PC-9 (cell line): ENCODE measurements around the gene ITCH. TPM values are rescaled to one million over a fixed set of nuclear protein-coding genes. Genes with fewer than 3 reads are reported as not detected.
A peak's percentile ranks its signal among the peaks of the same experiment; 100 is the strongest.

ENCODE experiments used
- BruUV-seq: library from RNA; stranded (reverse); fragments of 400-500 nt; replicated peaks from 2 replicates; lab custom pipeline; 2021; lab: Mats Ljungman, UMichigan
- CTCF ChIA-PET: fragments of 300-600 bp; sonication (Branson Sonifier 250); formaldehyde crosslinking; loops from one replicate; lab custom pipeline; 2022; ENCODE audit warnings: antibody characterized with exemption; lab: Charles Lee
- POLR2A ChIA-PET: fragments of 300-600 bp; sonication (Branson Sonifier 250); formaldehyde crosslinking; loops from one replicate; lab custom pipeline; 2022; ENCODE audit warnings: antibody characterized with exemption; ENCODE audit not compliant: unreplicated experiment; lab: Charles Lee
- DNase-seq, 2 experiments: peaks; one replicate each; pipeline versions ENCODE4 v3.0.0 to v3.0.0-alpha.2; 2015 to 2022; ENCODE audit warnings: mixed read lengths in 1 of 2
- H2AFZ ChIP-seq: fragments of 200-600 bp; sonication (generic); 2 replicates; pipeline ENCODE4 v1.8.1; 2017; ENCODE audit warnings: antibody characterized with exemption
- H3F3A ChIP-seq: fragments of 200-600 bp; sonication (generic); 2 replicates; pipeline ENCODE4 v1.8.1; 2017; ENCODE audit warnings: antibody characterized with exemption, mild to moderate bottlenecking, low read depth; ENCODE audit not compliant: insufficient read depth
- H3K27ac ChIP-seq: fragments of 200-600 bp; sonication (generic); 2 replicates; pipeline ENCODE4 v1.6.1; 2016; ENCODE audit warnings: mixed run types
- H3K27me3 ChIP-seq: fragments of 200-600 bp; sonication (generic); 2 replicates; pipeline ENCODE4 v1.6.1; 2016; ENCODE audit warnings: low read depth, mixed run types; ENCODE audit not compliant: insufficient read depth
- H3K36me3 ChIP-seq: fragments of 200-600 bp; sonication (generic); 2 replicates; pipeline ENCODE4 v1.6.1; 2016; ENCODE audit warnings: low read depth, mixed run types
- H3K4me1 ChIP-seq: fragments of 200-600 bp; sonication (generic); replicated peaks from 2 replicates; pipeline ENCODE4 v1.6.1; 2016; ENCODE audit warnings: mixed run types; ENCODE audit not compliant: insufficient read depth
- H3K4me2 ChIP-seq: fragments of 200-600 bp; sonication (generic); 2 replicates; pipeline ENCODE4 v1.6.1; 2017; ENCODE audit warnings: mixed run types
- H3K4me3 ChIP-seq: fragments of 200-600 bp; sonication (generic); 2 replicates; pipeline ENCODE4 v1.6.1; 2016; ENCODE audit warnings: mixed run types
- H3K79me2 ChIP-seq: fragments of 200-600 bp; sonication (generic); 2 replicates; pipeline ENCODE4 v1.6.1; 2017; ENCODE audit warnings: low read depth, mixed run types
- H3K9me2 ChIP-seq: fragments of 200-600 bp; sonication (generic); 2 replicates; pipeline ENCODE4 v1.8.1; 2017; ENCODE audit warnings: mild to moderate bottlenecking; ENCODE audit not compliant: insufficient read depth
- H3K9me3 ChIP-seq: fragments of 200-600 bp; sonication (generic); 2 replicates; pipeline ENCODE4 v1.8.1; 2016; ENCODE audit warnings: low read depth; ENCODE audit not compliant: insufficient read depth
- H4K20me1 ChIP-seq: fragments of 200-600 bp; sonication (generic); 2 replicates; pipeline ENCODE4 v1.8.1; 2017; ENCODE audit not compliant: insufficient read depth
- EZH2 ChIP-seq: fragments of 200-600 bp; sonication (generic); IDR thresholded peaks from 2 replicates; pipeline ENCODE4 v1.8.0; 2017; ENCODE audit warnings: antibody characterized with exemption, low read depth
- intact Hi-C: fragments of 100-400 bp; cut with micrococcal nuclease; formaldehyde crosslinking; loops from one replicate; pipeline ENCODE4 v1.10.0; 2022; ENCODE audit not compliant: unreplicated experiment
- total RNA-seq: library from RNA; stranded (reverse); gene quantifications from 2 replicates; pipeline ENCODE4 v1.2.3, GENCODE V29; 2021
- TF ChIP-seq, protein P1 (sequence below): fragments of 200-600 bp; sonication (generic); conservative IDR thresholded peaks from 2 replicates; pipeline ENCODE4 v1.6.1; 2017; ENCODE audit warnings: mixed run types, antibody characterized with exemption, mild to moderate bottlenecking, moderate library complexity

ITCH gene
- total RNA-seq, 1 experiment from 2014 or later: 144 TPM

GRCh38 chr20:34316196-34316814, 46.8 kb upstream of the ITCH start:
- no peaks in the 10 kb centered on the region for H3K9me3 ChIP-seq
- H4K20me1 ChIP-seq: no peaks in the 10 kb centered on the region
- ChIA-PET CTCF (no interaction called here), POLR2A (interaction anchor here (0.7 kb wide), 1 partner anchor 75 kb away, joined by 3 read pairs; no protein-coding TSS in a partner anchor)
- H2AFZ ChIP-seq: no peak overlapping the region; the same call in 1 of the 2 replicates
- H3K4me1 ChIP-seq: peaks cover 52% of the 10 kb centered on the region
- peak overlapping the region; percentile 98 for H3K27ac ChIP-seq
- BruUV-seq: no TSS peak
- H3K36me3 ChIP-seq: no peaks in the 10 kb centered on the region
- intact Hi-C loops: no loop called here
- TF ChIP-seq, protein P1, sequence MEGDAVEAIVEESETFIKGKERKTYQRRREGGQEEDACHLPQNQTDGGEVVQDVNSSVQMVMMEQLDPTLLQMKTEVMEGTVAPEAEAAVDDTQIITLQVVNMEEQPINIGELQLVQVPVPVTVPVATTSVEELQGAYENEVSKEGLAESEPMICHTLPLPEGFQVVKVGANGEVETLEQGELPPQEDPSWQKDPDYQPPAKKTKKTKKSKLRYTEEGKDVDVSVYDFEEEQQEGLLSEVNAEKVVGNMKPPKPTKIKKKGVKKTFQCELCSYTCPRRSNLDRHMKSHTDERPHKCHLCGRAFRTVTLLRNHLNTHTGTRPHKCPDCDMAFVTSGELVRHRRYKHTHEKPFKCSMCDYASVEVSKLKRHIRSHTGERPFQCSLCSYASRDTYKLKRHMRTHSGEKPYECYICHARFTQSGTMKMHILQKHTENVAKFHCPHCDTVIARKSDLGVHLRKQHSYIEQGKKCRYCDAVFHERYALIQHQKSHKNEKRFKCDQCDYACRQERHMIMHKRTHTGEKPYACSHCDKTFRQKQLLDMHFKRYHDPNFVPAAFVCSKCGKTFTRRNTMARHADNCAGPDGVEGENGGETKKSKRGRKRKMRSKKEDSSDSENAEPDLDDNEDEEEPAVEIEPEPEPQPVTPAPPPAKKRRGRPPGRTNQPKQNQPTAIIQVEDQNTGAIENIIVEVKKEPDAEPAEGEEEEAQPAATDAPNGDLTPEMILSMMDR: no peak
- no peak for TF ChIP-seq EZH2
- H3K9me2 ChIP-seq: no peaks in the 10 kb centered on the region
- 0 out of 2 replicates have a peak, but pooled peaks cover 5% of the 10 kb centered on the region for H3K79me2 ChIP-seq
- DNase-seq: peak; percentile 57 to 89
- no peak overlapping the region for H3K4me3 ChIP-seq
- no peaks in the 10 kb centered on the region for H3K27me3 ChIP-seq
- H3F3A ChIP-seq: peaks cover 37% of the 10 kb centered on the region
- H3K4me2 ChIP-seq: peak overlapping the region; percentile 35

- DNase-seq: no peak
- Histone ChIP-seq H3K9me3 (no peaks in the 10 kb centered on the region), H3K4me3 (no peak overlapping the region), H3K4me1 (peaks cover 48% of the 10 kb centered on the region), H3K36me3 (no peaks in the 10 kb centered on the region), H3K27me3 (no peaks in the 10 kb centered on the region), H3F3A (peaks cover 40% of the 10 kb centered on the region), H3K27ac (no peak overlapping the region), H3K4me2 (no peak overlapping the region), H3K79me2 (no peaks in the 10 kb centered on the region), H3K9me2 (no peaks in the 10 kb centered on the region), H2AFZ (no peak overlapping the region), H4K20me1 (no peaks in the 10 kb centered on the region)
- intact Hi-C loops: no loop called here
- TF ChIP-seq, protein P1: no peak
- TF ChIP-seq EZH2: no peak
- no TSS peak for BruUV-seq
- CTCF ChIA-PET: interaction anchor here (0.6 to 0.8 kb wide), 2 partner anchors 31 to 685 kb away, joined by 3 to 4 read pairs; no protein-coding TSS in a partner anchor
- POLR2A ChIA-PET: interaction anchor here (0.5 to 0.6 kb wide), 3 partner anchors 17 to 150 kb away, joined by 4 to 9 read pairs (median 4); no protein-coding TSS in a partner anchor
Observed at GRCh38 chr20:34318609-34319443, 44.2 kb upstream of the ITCH start.

DNA sequence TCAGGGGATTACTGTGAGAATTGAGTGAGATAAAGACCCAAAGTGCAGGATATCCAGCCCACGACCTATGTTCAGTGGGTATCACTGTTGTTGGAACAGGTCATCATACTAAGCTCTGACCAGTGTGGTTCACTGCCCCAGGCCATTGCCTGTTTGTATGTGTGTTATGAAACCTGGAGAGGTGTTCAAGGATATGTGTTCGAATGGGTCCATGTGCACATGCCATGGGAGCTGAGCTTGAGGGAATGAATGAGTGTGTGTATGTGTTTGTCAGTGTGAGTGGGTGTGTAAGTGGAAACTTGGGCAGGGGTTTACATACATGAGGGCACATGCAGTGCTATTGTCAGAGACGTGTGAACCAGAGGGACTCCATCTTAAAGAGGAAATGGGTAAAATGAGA, 42.2 kb upstream of the ITCH start:
- BruUV-seq: no TSS peak

More for the DNA sequence above, 42.2 kb upstream of the ITCH start:
- ChIA-PET POLR2A (no interaction called here), CTCF (no interaction called here)
- Histone ChIP-seq H3K9me3 (no peaks in the 10 kb centered on the region), H4K20me1 (no peaks in the 10 kb centered on the region), H2AFZ (no peak overlapping the region), H3K4me2 (no peak overlapping the region), H3K27me3 (no peaks in the 10 kb centered on the region), H3K79me2 (no peaks in the 10 kb centered on the region), H3K27ac (no peak overlapping the region), H3K9me2 (no peaks in the 10 kb centered on the region), H3K4me1 (peaks cover 32% of the 10 kb centered on the region), H3F3A (peaks cover 23% of the 10 kb centered on the region), H3K4me3 (no peak overlapping the region), H3K36me3 (no peaks in the 10 kb centered on the region)
- intact Hi-C loops: no loop called here
- DNase-seq: no peak
- no peak for TF ChIP-seq EZH2
- TF ChIP-seq, protein P1: no peak
